GM06990 (cell line): ENCODE data around the gene RASAL3.
A peak's percentile ranks its signal among the peaks of the same experiment; 100 is the strongest.

Experiments used
- DNase-seq: peaks from one replicate; pipeline ENCODE4 v3.0.0-alpha.2; 2011; ENCODE audit not compliant: insufficient read length; ENCODE audit errors: extremely low read depth
- H3K27me3 ChIP-seq: replicated peaks from 2 replicates; pipeline ENCODE4 v1.6.0; 2011; ENCODE audit warnings: low read length; ENCODE audit not compliant: control insufficient read depth, insufficient read depth
- H3K36me3 ChIP-seq: 2 replicates; pipeline ENCODE4 v1.5.1; 2011; ENCODE audit warnings: low read length; ENCODE audit not compliant: control insufficient read depth, insufficient read depth
- H3K4me3 ChIP-seq: replicated peaks from 2 replicates; pipeline ENCODE4 v1.5.1; 2011; ENCODE audit warnings: low read depth, mild to moderate bottlenecking, control low read depth, low read length
- TF ChIP-seq, protein P1 (sequence below): IDR thresholded peaks from 2 replicates; pipeline ENCODE4 v1.5.1; 2011; ENCODE audit warnings: low read length, control low read depth, mild to moderate bottlenecking, inconsistent platforms; ENCODE audit not compliant: insufficient read depth, poor library complexity, severe bottlenecking

The RASAL3 gene

DNA sequence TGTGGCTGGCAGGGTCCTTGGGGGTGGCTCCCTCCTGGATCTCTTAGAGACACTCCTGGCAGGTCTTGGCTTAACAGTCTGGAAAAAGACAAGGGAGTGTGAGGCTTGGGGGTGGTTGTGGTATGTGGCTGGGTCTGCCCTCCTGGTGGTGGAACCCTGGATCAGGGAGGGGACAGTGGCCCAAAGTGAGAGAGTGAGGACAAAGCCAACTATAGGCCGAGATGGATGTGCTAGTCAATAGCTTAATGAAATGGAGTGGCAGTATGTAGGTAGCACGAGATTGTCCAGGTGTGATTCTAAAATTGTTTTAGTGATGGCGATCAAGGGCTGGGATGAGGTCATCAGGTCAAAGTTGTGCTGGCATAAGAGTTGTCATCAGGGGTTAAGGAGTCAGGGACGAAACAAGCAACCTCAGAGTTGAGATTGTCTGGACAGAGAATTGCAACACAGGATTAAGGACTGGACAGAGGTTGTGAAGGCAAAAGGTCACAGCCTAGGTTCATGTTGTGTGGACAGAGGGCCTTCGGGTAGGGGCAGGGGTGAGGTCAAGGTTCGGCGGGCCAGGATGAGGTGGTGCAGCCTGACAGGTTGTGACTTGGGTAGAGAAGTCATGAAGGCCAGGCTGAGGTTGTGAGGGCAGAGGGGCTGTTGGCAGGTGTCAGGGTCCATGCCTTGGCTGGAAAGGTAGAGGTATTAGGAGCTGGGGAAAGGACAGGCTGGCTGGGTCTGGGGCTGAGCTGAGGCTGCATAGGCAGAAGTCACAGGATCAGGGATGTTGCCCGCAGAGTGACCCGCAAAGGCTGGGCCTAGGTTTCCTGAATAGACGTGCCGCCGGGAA, 4.5 kb upstream of the RASAL3 start:
- TF ChIP-seq, protein P1, sequence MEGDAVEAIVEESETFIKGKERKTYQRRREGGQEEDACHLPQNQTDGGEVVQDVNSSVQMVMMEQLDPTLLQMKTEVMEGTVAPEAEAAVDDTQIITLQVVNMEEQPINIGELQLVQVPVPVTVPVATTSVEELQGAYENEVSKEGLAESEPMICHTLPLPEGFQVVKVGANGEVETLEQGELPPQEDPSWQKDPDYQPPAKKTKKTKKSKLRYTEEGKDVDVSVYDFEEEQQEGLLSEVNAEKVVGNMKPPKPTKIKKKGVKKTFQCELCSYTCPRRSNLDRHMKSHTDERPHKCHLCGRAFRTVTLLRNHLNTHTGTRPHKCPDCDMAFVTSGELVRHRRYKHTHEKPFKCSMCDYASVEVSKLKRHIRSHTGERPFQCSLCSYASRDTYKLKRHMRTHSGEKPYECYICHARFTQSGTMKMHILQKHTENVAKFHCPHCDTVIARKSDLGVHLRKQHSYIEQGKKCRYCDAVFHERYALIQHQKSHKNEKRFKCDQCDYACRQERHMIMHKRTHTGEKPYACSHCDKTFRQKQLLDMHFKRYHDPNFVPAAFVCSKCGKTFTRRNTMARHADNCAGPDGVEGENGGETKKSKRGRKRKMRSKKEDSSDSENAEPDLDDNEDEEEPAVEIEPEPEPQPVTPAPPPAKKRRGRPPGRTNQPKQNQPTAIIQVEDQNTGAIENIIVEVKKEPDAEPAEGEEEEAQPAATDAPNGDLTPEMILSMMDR, result no peak
- no peak overlapping the region for H3K4me3 ChIP-seq
- no peaks in the 10 kb centered on the region for H3K36me3 ChIP-seq
- no peaks in the 10 kb centered on the region for H3K27me3 ChIP-seq
- no peak for DNase-seq

GRCh38 chr19:15467734-15468214, 3.4 kb upstream of the RASAL3 start:
- DNase-seq, result no peak
- H3K27me3 ChIP-seq, result no peaks in the 10 kb centered on the region
- TF ChIP-seq, protein P1, result no peak
- no peaks in the 10 kb centered on the region for H3K36me3 ChIP-seq
- H3K4me3 ChIP-seq, result no peak overlapping the region

- H3K27me3 ChIP-seq, result no peaks in the 10 kb centered on the region
- peak; percentile 87 for DNase-seq
- TF ChIP-seq, protein P1, result no peak
- peaks cover 1% of the 10 kb centered on the region for H3K36me3 ChIP-seq
- no peak overlapping the region for H3K4me3 ChIP-seq
Measured at GRCh38 chr19:15466851-15467733, 2.7 kb upstream of the RASAL3 start.

GRCh38 chr19:15463861-15464371, 428 bp downstream of the RASAL3 start:
- H3K27me3 ChIP-seq, result no peaks in the 10 kb centered on the region
- TF ChIP-seq, protein P1, result peak; percentile 0
- peak; percentile 77 for DNase-seq
- H3K4me3 ChIP-seq, result peak overlapping the region; percentile 90
- H3K36me3 ChIP-seq, result peaks cover 19% of the 10 kb centered on the region

GRCh38 chr19:15461694-15462093, 2.6 kb downstream of the RASAL3 start:
- Histone ChIP-seq H3K36me3 (peaks cover 24% of the 10 kb centered on the region), H3K27me3 (no peaks in the 10 kb centered on the region), H3K4me3 (no peak overlapping the region)
- DNase-seq, result no peak
- TF ChIP-seq, protein P1, result no peak
